CD4-positive, alpha-beta T cell (primary cell): ENCODE data around the gene CPNE4. TPM values are rescaled to one million over a fixed set of nuclear protein-coding genes. Genes with fewer than 3 reads are reported as not detected.

Experiments used
- ATAC-seq: fragments of 200-7000 bp; cut with Tn5 transposase; one replicate; pipeline ENCODE4 v1.10.0; 2022; ENCODE audit warnings: mild to moderate bottlenecking; ENCODE audit not compliant: poor library complexity
- CTCF ChIA-PET: fragments of 350-600 bp; sonication (Branson Sonifier 250); formaldehyde crosslinking; loops from one replicate; lab custom pipeline; 2021; ENCODE audit warnings: antibody characterized with exemption, inconsistent platforms; lab: Charles Lee
- POLR2A ChIA-PET: fragments of 350-600 bp; sonication (Branson Sonifier 250); formaldehyde crosslinking; loops from one replicate; lab custom pipeline; 2021; ENCODE audit warnings: antibody characterized with exemption, inconsistent platforms; lab: Charles Lee
- DNase-seq, 14 experiments: peaks; one replicate each; pipeline ENCODE4 v3.0.0-alpha.2; 2013 to 2020; ENCODE audit warnings: mixed read lengths in 2 of 14
- H3K27ac ChIP-seq, 2 donors: one replicate each; pipeline versions ENCODE4 v1.5.1 to v1.7.0; 2013; ENCODE audit warnings: low read length in 2 of 2, low read depth in 1 of 2, mild to moderate bottlenecking in 1 of 2
- H3K27me3 ChIP-seq, 2 experiments: 1 replicate in 1 of 2; 2 replicates in 1 of 2; pipeline versions ENCODE4 v1.6.1 to v1.7.0; 2013; ENCODE audit warnings: low read length in 2 of 2, control low read depth in 1 of 2, mild to moderate bottlenecking in 1 of 2, moderate library complexity in 1 of 2; ENCODE audit not compliant: insufficient read depth in 2 of 2, control insufficient read depth in 1 of 2
- H3K36me3 ChIP-seq: one replicate; pipeline ENCODE4 v1.6.1; 2013; ENCODE audit warnings: low read length, control low read depth; ENCODE audit not compliant: insufficient read depth
- H3K4me1 ChIP-seq: one replicate; pipeline ENCODE4 v1.6.1; 2013; ENCODE audit warnings: low read length, control low read depth; ENCODE audit not compliant: insufficient read depth
- H3K4me3 ChIP-seq: one replicate; pipeline ENCODE4 v1.5.1; 2013; ENCODE audit warnings: mild to moderate bottlenecking, low read length, moderate library complexity
- H3K9me3 ChIP-seq, 2 experiments: 1 replicate in 1 of 2; 2 replicates in 1 of 2; pipeline versions ENCODE4 v1.6.1 to v1.7.0; 2013; ENCODE audit warnings: low read length in 2 of 2, mild to moderate bottlenecking in 2 of 2, control low read depth in 1 of 2, moderate library complexity in 1 of 2; ENCODE audit not compliant: control insufficient read depth in 1 of 2, insufficient read depth in 1 of 2
- H3K27ac Mint-ChIP-seq: one replicate; pipeline ENCODE4 v1.8.0; 2020; ENCODE audit warnings: mixed read lengths
- H3K27me3 Mint-ChIP-seq: one replicate; pipeline ENCODE4 v1.8.0; 2021; ENCODE audit warnings: mixed read lengths
- H3K36me3 Mint-ChIP-seq: one replicate; pipeline ENCODE4 v1.8.0; 2021; ENCODE audit warnings: low read depth, mixed read lengths
- H3K4me1 Mint-ChIP-seq: one replicate; pipeline ENCODE4 v1.8.0; 2021; ENCODE audit warnings: low read depth, mixed read lengths
- H3K4me3 Mint-ChIP-seq: one replicate; pipeline ENCODE4 v1.8.0; 2020; ENCODE audit warnings: mild to moderate bottlenecking, mixed read lengths
- H3K9me3 Mint-ChIP-seq: one replicate; pipeline ENCODE4 v1.8.0; 2020; ENCODE audit warnings: mixed read lengths
- intact Hi-C, 2 experiments: fragments of 100-400 bp; cut with DNase I in 1 of 2; cut with micrococcal nuclease in 1 of 2; formaldehyde crosslinking; loops; one replicate each; pipeline versions ENCODE4 v1.15.1 to v1.9.0; 2023 to 2025; cut with DNase I, micrococcal nuclease
- total RNA-seq, 174 experiments: library from RNA in 2 of 174; stranded (reverse) in 2 of 174; gene quantifications; one replicate each; pipeline ENCODE4 v1.2.3 and lab custom pipeline; 2021 to 2026
- TF ChIP-seq, protein P1 (sequence below): fragments of 200-600 bp; IDR thresholded peaks from one replicate; pipeline ENCODE4 v1.8.0; 2022; ENCODE audit warnings: antibody characterized with exemption, mild to moderate bottlenecking

Gene CPNE4
- total RNA-seq, 2 experiments from 2014 or later, result not detected

GRCh38 chr3:131555456-131555855 is 479.4 kb downstream of the CPNE4 start:
- Histone ChIP-seq H3K27ac (no peak overlapping the region), H3K27me3 (peaks cover 1 to 3% of the 10 kb centered on the region in 2 experiments), H3K9me3 (no peaks in the 10 kb centered on the region), H3K36me3 (no peaks in the 10 kb centered on the region), H3K4me1 (no peaks in the 10 kb centered on the region), H3K4me3 (no peak overlapping the region)
- ATAC-seq (no peak), DNase-seq (no peak)
- TF ChIP-seq, protein P1, sequence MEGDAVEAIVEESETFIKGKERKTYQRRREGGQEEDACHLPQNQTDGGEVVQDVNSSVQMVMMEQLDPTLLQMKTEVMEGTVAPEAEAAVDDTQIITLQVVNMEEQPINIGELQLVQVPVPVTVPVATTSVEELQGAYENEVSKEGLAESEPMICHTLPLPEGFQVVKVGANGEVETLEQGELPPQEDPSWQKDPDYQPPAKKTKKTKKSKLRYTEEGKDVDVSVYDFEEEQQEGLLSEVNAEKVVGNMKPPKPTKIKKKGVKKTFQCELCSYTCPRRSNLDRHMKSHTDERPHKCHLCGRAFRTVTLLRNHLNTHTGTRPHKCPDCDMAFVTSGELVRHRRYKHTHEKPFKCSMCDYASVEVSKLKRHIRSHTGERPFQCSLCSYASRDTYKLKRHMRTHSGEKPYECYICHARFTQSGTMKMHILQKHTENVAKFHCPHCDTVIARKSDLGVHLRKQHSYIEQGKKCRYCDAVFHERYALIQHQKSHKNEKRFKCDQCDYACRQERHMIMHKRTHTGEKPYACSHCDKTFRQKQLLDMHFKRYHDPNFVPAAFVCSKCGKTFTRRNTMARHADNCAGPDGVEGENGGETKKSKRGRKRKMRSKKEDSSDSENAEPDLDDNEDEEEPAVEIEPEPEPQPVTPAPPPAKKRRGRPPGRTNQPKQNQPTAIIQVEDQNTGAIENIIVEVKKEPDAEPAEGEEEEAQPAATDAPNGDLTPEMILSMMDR, result no peak
- intact Hi-C loops, result no loop called here
- H3K27me3 Mint-ChIP-seq, result peaks cover 16% of the 10 kb centered on the region
- ChIA-PET CTCF (no interaction called here), POLR2A (no interaction called here)
- H3K36me3 Mint-ChIP-seq, result no peaks in the 10 kb centered on the region
- no peak overlapping the region for H3K27ac Mint-ChIP-seq
- no peaks in the 10 kb centered on the region for H3K4me1 Mint-ChIP-seq
- no peak overlapping the region for H3K4me3 Mint-ChIP-seq
- H3K9me3 Mint-ChIP-seq, result no peaks in the 10 kb centered on the region

GRCh38 chr3:131553495-131554247 is 481.1 kb downstream of the CPNE4 start:
- no peak overlapping the region for H3K4me3 ChIP-seq
- ChIA-PET POLR2A (no interaction called here), CTCF (no interaction called here)
- no peaks in the 10 kb centered on the region for H3K9me3 ChIP-seq
- H3K4me1 ChIP-seq, result no peaks in the 10 kb centered on the region
- no peak overlapping the region for H3K4me3 Mint-ChIP-seq
- no peaks in the 10 kb centered on the region for H3K4me1 Mint-ChIP-seq
- peaks cover 7% of the 10 kb centered on the region for H3K27me3 Mint-ChIP-seq
- H3K27me3 ChIP-seq, result peaks cover 3 to 4% of the 10 kb centered on the region in 2 experiments
- ATAC-seq (no peak), DNase-seq (no peak)
- H3K36me3 Mint-ChIP-seq, result no peaks in the 10 kb centered on the region
- no peaks in the 10 kb centered on the region for H3K36me3 ChIP-seq
- intact Hi-C loops, result no loop called here
- H3K9me3 Mint-ChIP-seq, result no peaks in the 10 kb centered on the region
- TF ChIP-seq, protein P1, result no peak
- H3K27ac Mint-ChIP-seq, result no peak overlapping the region
- H3K27ac ChIP-seq, result no peak overlapping the region

GRCh38 chr3:131551761-131552160 is 483.1 kb downstream of the CPNE4 start:
- Mint-ChIP-seq H3K27me3 (peaks cover 16% of the 10 kb centered on the region), H3K27ac (no peak overlapping the region), H3K9me3 (no peaks in the 10 kb centered on the region), H3K36me3 (no peaks in the 10 kb centered on the region), H3K4me1 (no peaks in the 10 kb centered on the region), H3K4me3 (no peak overlapping the region)
- TF ChIP-seq, protein P1, result no peak
- Histone ChIP-seq H3K4me3 (no peak overlapping the region), H3K27me3 (peaks cover 4 to 10% of the 10 kb centered on the region in 2 experiments), H3K27ac (no peak overlapping the region), H3K9me3 (no peaks in the 10 kb centered on the region), H3K4me1 (no peaks in the 10 kb centered on the region), H3K36me3 (no peaks in the 10 kb centered on the region)
- ChIA-PET CTCF (no interaction called here), POLR2A (no interaction called here)
- intact Hi-C loops, result no loop called here
- no peak for DNase-seq
- ATAC-seq, result no peak
